Fibroblast of villous mesenchyme (primary cell): ENCODE measurements around the gene TAX1BP1. TPM values are rescaled to one million over a fixed set of nuclear protein-coding genes. Genes with fewer than 3 reads are reported as not detected.
"Not testable (repeated sequence)": the region's sequence is repeated elsewhere in the genome, so short reads cannot be mapped to it uniquely, and the experiment has no call there.

Source experiments
- DNase-seq: peaks from one replicate; pipeline ENCODE4 v3.0.0-alpha.2; 2010; ENCODE audit warnings: low read depth
- H3K4me3 ChIP-seq: 2 replicates; pipeline ENCODE4 v1.5.1; 2011; ENCODE audit warnings: low read depth, mild to moderate bottlenecking, low read length
- total RNA-seq: library from RNA; depleted of rRNA; stranded (reverse); fragments of >200 nt; gene quantifications from 2 replicates; pipeline ENCODE4 v1.2.3, GENCODE V29; 2012
- TF ChIP-seq, protein P1 (sequence below): IDR thresholded peaks from 2 replicates; pipeline ENCODE4 v1.5.1; 2012; ENCODE audit warnings: low read depth, mild to moderate bottlenecking, low read length; ENCODE audit not compliant: insufficient read depth

TAX1BP1 gene
- total RNA-seq, 1 donor = 99.7 TPM

DNA sequence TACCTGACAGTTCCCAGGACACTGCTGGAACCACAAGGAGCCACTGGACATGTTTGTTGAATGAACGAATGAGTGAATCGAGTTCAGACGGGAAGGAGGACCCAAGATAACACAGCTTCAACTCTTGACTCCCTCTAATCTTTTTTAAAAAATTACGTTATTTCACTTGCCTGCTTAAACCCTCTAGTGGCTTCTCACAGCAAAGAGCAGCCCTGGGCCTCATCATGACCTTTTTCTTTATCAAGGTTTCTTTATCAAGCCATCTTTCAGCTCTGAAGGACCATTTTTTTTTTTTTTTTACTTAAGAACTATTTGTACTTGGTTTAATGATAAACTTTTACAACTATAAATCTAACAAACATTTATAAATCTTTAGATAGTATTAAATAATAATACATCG, 110.6 kb downstream of the TAX1BP1 start:
- DNase-seq = no peak
- TF ChIP-seq, protein P1, sequence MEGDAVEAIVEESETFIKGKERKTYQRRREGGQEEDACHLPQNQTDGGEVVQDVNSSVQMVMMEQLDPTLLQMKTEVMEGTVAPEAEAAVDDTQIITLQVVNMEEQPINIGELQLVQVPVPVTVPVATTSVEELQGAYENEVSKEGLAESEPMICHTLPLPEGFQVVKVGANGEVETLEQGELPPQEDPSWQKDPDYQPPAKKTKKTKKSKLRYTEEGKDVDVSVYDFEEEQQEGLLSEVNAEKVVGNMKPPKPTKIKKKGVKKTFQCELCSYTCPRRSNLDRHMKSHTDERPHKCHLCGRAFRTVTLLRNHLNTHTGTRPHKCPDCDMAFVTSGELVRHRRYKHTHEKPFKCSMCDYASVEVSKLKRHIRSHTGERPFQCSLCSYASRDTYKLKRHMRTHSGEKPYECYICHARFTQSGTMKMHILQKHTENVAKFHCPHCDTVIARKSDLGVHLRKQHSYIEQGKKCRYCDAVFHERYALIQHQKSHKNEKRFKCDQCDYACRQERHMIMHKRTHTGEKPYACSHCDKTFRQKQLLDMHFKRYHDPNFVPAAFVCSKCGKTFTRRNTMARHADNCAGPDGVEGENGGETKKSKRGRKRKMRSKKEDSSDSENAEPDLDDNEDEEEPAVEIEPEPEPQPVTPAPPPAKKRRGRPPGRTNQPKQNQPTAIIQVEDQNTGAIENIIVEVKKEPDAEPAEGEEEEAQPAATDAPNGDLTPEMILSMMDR = no peak
- no peak overlapping the region for H3K4me3 ChIP-seq

GRCh38 chr7:27856703-27857485, 116.9 kb downstream of the TAX1BP1 start:
- H3K4me3 ChIP-seq = not testable (repeated sequence)

GRCh38 chr7:27860800-27861199, 120.8 kb downstream of the TAX1BP1 start:
- TF ChIP-seq, protein P1 = no peak
- no peak for DNase-seq
- H3K4me3 ChIP-seq = no peak overlapping the region

More at GRCh38 chr7:27856703-27857485, 116.9 kb downstream of the TAX1BP1 start:
- not testable (repeated sequence) for DNase-seq

GRCh38 chr7:27861747-27862146, 121.8 kb downstream of the TAX1BP1 start:
- H3K4me3 ChIP-seq = no peak overlapping the region
- TF ChIP-seq, protein P1 = no peak
- DNase-seq = no peak

DNA sequence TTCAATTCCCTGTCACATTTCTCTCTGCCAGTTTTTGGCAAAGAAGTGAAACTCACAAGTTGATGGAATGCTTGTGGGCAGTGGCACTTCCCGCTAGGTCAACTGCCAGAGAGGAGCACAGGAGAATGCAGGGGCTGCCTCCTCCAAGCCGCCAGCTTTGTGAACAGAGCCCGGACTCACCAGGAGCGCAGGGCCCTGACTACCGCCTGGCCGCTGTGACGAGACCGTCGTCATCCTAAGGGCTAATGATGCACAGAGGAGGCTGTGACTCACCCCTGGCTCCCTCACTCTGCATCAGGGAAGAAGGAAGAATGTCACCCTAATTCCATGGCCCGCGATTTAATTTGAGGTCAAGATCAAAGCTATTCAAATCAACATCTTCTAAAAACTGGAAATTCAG, 123.9 kb downstream of the TAX1BP1 start:
- no peak for DNase-seq
- TF ChIP-seq, protein P1 = no peak
- no peak overlapping the region for H3K4me3 ChIP-seq

DNA sequence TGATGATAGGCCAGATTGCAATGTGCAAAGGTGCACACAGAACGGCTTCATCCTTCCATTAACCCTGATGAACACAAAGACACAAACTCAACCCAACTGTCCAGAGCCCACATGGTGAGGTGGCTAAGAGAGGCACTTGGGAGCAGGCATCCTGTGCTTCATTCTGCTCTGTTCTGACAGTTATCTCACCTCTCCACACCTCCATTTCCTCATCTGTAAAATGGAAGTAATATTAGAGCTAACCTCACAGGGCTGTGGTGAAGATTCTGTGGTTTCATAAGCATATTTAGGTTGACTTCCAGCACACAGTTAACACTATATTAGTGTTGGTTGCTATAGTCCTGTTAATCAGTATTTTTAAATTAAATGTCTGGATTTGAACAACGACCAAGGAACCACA, 126.3 kb downstream of the TAX1BP1 start:
- no peak overlapping the region for H3K4me3 ChIP-seq
- TF ChIP-seq, protein P1 = no peak
- DNase-seq = no peak

DNA sequence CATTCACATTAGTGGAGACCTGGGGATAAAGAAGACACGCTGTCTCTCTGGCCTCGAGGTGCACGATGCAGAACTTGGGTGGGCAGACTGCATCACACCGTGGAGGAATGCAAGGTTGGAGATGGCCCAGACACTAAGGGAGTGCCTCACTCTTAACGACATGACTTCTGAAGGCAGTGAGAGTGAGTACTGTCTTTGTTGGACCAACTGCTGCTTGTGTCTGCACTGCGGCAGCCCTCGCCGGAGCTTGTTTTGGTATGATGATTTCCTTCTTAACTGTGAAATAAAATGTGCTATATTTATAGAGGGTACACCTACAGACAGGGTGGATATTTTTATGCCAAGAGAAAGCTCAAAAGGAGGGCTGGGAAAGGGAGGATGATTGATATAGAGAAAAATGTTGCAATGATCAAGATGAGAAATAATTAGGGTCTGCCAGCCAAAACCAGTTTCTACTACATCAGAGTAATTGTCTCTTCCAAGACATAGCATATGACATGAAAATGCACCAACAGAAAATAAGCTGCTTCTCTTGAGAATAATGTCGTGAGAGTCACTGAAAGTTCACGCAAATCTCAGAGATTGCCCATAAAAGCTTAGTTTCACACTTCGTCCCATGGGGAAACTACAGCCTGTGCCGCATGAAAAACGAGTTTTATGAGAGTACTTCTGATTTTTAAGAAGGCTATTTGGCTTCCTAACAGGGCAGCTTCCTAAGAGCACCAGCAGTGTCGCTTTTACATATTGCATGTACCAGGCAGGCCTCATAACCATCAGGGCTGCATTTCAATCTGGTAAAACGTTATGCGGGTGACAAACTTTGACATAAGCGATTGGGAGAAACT, 127.1 kb downstream of the TAX1BP1 start:
- no peak overlapping the region for H3K4me3 ChIP-seq
- DNase-seq = no peak
- TF ChIP-seq, protein P1 = no peak
